Measurements from ENCODE around the gene LCOR.

GRCh38 chr10:96922978-96923948 lies 91.2 kb downstream of the LCOR start:
- no peak for TF ChIP-seq CTCF (IDR thresholded peaks at IDR 0.05)
- no peak for TF ChIP-seq POLR2A (IDR thresholded peaks at IDR 0.05)
